Measurements from ENCODE around the gene ADAM11. TPM values are rescaled to one million over a fixed set of nuclear protein-coding genes. Genes with fewer than 3 reads are reported as not detected.
"Not testable (repeated sequence)": the region's sequence is repeated elsewhere in the genome, so short reads cannot be mapped to it uniquely, and the experiment has no call there.

Gene ADAM11
- total RNA-seq, 1 donor from 2014 or later: 0.41 TPM

GRCh38 chr17:44736551-44737240 lies 22.1 kb upstream of the ADAM11 start:
- peaks cover 6% of the 10 kb centered on the region for H3K36me3 ChIP-seq
- DNase-seq: no peak
- no peak overlapping the region for H3K27ac ChIP-seq
- H3K27me3 ChIP-seq (ENCODE audit: low read depth): no peaks in the 10 kb centered on the region
- H3K9me3 ChIP-seq: no peaks in the 10 kb centered on the region
- TF ChIP-seq CTCF (IDR thresholded peaks at IDR 0.05): no peak
- no peak overlapping the region for H3K4me3 ChIP-seq
- peak in 1 of 2 donors; percentile 9 for ATAC-seq
- no peaks in the 10 kb centered on the region for H3K4me1 ChIP-seq
- intact Hi-C loops (cut with DNase I): no loop called here

- Histone ChIP-seq H3K9me3 (no peaks in the 10 kb centered on the region), H3K27ac (no peak overlapping the region), H3K4me1 (no peaks in the 10 kb centered on the region), H3K36me3 (peaks cover 7% of the 10 kb centered on the region), H3K4me3 (no peak overlapping the region), H3K27me3 (ENCODE audit: low read depth) (no peaks in the 10 kb centered on the region)
- ATAC-seq (no peak), DNase-seq (no peak)
- intact Hi-C loops (cut with DNase I): no loop called here
- no peak for TF ChIP-seq CTCF (IDR thresholded peaks at IDR 0.05)
Observed at GRCh38 chr17:44738214-44738906, 20.4 kb upstream of the ADAM11 start.

- TF ChIP-seq CTCF (IDR thresholded peaks at IDR 0.05): no peak
- peaks cover 7% of the 10 kb centered on the region for H3K36me3 ChIP-seq
- intact Hi-C loops (cut with DNase I): no loop called here
- no peaks in the 10 kb centered on the region for H3K4me1 ChIP-seq
- no peaks in the 10 kb centered on the region for H3K27me3 ChIP-seq (ENCODE audit: low read depth)
- no peak for ATAC-seq
- no peak overlapping the region for H3K27ac ChIP-seq
- no peak overlapping the region for H3K4me3 ChIP-seq
- DNase-seq: no peak
- no peaks in the 10 kb centered on the region for H3K9me3 ChIP-seq
Observed at GRCh38 chr17:44741316-44741715, 17.5 kb upstream of the ADAM11 start.

- H3K27ac ChIP-seq: no peak overlapping the region
- intact Hi-C loops (cut with DNase I): no loop called here
- ATAC-seq (no peak), DNase-seq (no peak)
- H3K4me3 ChIP-seq: no peak overlapping the region
- H3K9me3 ChIP-seq: no peaks in the 10 kb centered on the region
- peaks cover 19% of the 10 kb centered on the region for H3K36me3 ChIP-seq
- no peak for TF ChIP-seq CTCF (IDR thresholded peaks at IDR 0.05)
- H3K4me1 ChIP-seq: no peaks in the 10 kb centered on the region
- no peaks in the 10 kb centered on the region for H3K27me3 ChIP-seq (ENCODE audit: low read depth)
Observed at GRCh38 chr17:44745301-44745700, 13.5 kb upstream of the ADAM11 start.

- H3K4me1 ChIP-seq; ATAC-seq; H3K27me3 ChIP-seq (ENCODE audit: low read depth); H3K9me3 ChIP-seq; H3K4me3 ChIP-seq; H3K27ac ChIP-seq; DNase-seq; intact Hi-C loops (cut with DNase I): not testable (repeated sequence)
- peaks cover 19% of the 10 kb centered on the region for H3K36me3 ChIP-seq
Observed at GRCh38 chr17:44745738-44746137, 13.1 kb upstream of the ADAM11 start.

- Histone ChIP-seq H3K4me3 (no peak overlapping the region), H3K27ac (no peak overlapping the region), H3K36me3 (peaks cover 12% of the 10 kb centered on the region), H3K4me1 (no peaks in the 10 kb centered on the region), H3K9me3 (no peaks in the 10 kb centered on the region), H3K27me3 (ENCODE audit: low read depth) (no peaks in the 10 kb centered on the region)
- TF ChIP-seq CTCF (IDR thresholded peaks at IDR 0.05): no peak
- DNase-seq (no peak), ATAC-seq (no peak)
- intact Hi-C loops (cut with DNase I): no loop called here
Observed at GRCh38 chr17:44747566-44747965, 11.2 kb upstream of the ADAM11 start.

All from lower lobe of right lung (tissue), 2 donors.